Muscle of leg (tissue), 11 donors: ENCODE data around the gene SENP8. TPM values are rescaled to one million over a fixed set of nuclear protein-coding genes. Genes with fewer than 3 reads are reported as not detected.

Source experiments
- DNase-seq: peaks from one replicate; pipeline ENCODE4 v3.0.0; 2013
- H3K27ac ChIP-seq: one replicate; pipeline ENCODE4 v1.5.1; 2013; ENCODE audit warnings: mild to moderate bottlenecking, low read length, control low read depth
- H3K27me3 ChIP-seq: one replicate; pipeline ENCODE4 v1.6.1; 2013; ENCODE audit warnings: low read length; ENCODE audit not compliant: control insufficient read depth, insufficient read depth
- H3K36me3 ChIP-seq: one replicate; pipeline ENCODE4 v1.6.1; 2013; ENCODE audit warnings: low read length; ENCODE audit not compliant: control insufficient read depth, insufficient read depth
- H3K4me1 ChIP-seq: one replicate; pipeline ENCODE4 v1.6.1; 2013; ENCODE audit warnings: low read length; ENCODE audit not compliant: control insufficient read depth, insufficient read depth
- H3K4me3 ChIP-seq: one replicate; pipeline ENCODE4 v1.5.1; 2013; ENCODE audit warnings: low read length, control low read depth
- H3K9me3 ChIP-seq: replicated peaks from 2 replicates; pipeline ENCODE4 v1.6.1; 2013; ENCODE audit warnings: low read depth, low read length; ENCODE audit not compliant: control insufficient read depth
- WGBS: methylation state at CpG from one replicate; pipeline ENCODE4 v1.1.5; 2013; ENCODE audit warnings: missing lambda C conversion rate; ENCODE audit not compliant: insufficient coverage; 5-methylcytosine and 5-hydroxymethylcytosine counted together
- polyA plus RNA-seq, 8 donors: library from polyadenylated mRNA; unstranded; fragments of 120-200 nt; gene quantifications; one replicate each; pipeline versions ENCODE4 v1.2.1 to v1.2.3, GENCODE V29; 2013; ENCODE audit warnings: inconsistent platforms in 1 of 8, low replicate concordance in 1 of 8; ENCODE audit not compliant: insufficient read length in 8 of 8, insufficient read depth in 1 of 8
- total RNA-seq: library from RNA; stranded (reverse); fragments of 120-200 nt; gene quantifications from one replicate; pipeline ENCODE4 v1.2.4, GENCODE V29; 2013

Gene SENP8
- total and polyA plus RNA-seq, 9 donors, result 3.3 to 5.9 (median 4.4) TPM

DNA sequence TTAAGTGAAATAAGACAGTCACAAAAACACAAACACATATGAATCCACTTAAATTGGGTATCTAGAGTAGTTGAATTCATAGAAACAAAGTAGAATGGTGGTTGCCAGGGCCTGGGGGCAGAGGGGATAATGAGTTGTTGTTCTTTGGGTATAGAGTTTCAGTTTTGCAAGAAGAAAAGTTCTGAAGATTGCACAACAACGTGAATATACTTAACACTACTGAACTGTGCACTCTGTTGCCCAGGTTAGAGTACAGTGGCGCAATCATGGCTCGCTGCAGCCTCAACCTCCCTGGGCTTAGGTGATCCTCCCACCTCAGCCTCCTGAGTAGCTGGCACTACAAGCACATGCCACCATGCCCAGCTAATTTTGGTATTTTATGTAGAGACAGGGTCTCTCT lies 64.5 kb downstream of the SENP8 start:
- Histone ChIP-seq H3K4me1 (peaks cover 22% of the 10 kb centered on the region), H3K9me3 (no peaks in the 10 kb centered on the region), H3K27me3 (peaks cover 30% of the 10 kb centered on the region), H3K4me3 (no peak overlapping the region), H3K36me3 (no peaks in the 10 kb centered on the region), H3K27ac (no peak overlapping the region)
- no peak for DNase-seq
- WGBS, result no CpG with 5 or more reads among the region's 3 CpGs

DNA sequence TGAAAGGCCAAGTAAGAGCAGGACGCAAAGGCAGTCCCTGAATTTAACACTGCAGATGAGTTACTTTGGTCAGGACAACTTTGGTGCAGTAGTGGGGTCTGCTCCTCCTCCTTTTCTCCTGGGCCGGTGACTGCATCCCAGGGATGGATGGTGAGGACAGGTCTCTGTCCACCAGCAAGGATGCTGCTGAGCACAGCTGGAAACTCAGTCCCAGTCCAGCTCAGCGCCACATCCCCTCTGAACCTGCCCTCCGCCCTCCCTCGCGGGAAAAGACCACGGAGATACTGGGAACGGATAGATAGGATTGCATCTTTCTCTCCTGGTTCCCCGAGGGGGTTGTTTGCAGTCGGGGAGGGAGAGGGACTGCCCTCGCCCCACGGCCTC lies 65.6 kb downstream of the SENP8 start:
- no peaks in the 10 kb centered on the region for H3K36me3 ChIP-seq
- H3K27me3 ChIP-seq, result peaks cover 36% of the 10 kb centered on the region
- no peak overlapping the region for H3K27ac ChIP-seq
- no peaks in the 10 kb centered on the region for H3K9me3 ChIP-seq
- WGBS, result 42% methylated on average over 7 of the region's 12 CpGs
- H3K4me3 ChIP-seq, result no peak overlapping the region
- DNase-seq, result no peak
- peaks cover 22% of the 10 kb centered on the region for H3K4me1 ChIP-seq

DNA sequence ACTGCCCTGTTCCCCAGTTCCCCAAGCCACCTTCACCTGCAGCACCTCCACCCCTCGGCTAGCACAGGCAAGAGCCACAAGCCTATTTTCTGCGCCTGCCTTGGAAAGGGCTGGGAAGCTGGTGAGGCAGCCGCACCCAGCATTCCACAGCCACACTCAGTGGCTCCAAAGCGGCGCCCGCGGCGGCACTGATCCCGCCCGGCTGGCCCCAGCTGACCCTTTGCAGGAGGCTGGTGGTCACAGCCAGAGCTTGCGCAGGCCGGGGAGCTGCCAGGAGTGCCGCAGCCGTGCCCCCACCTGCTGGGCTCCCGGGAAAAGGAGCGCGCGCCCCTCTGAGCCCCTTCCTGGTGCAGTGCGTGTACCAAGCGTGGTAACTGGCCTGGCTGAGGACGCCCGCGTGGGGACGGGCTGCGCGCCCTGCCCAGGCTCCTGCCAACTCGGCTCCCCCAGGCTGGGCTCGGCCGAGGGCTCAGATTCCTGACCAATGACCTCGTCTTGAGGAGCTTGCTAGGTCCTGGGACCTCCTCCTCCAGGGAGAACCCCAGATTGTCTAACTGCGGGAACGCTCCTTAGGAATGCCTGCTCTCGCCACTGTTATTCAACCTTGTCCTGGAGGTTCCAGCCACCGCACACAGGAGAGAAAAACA lies 66.1 kb downstream of the SENP8 start:
- no peak for DNase-seq
- 2% methylated on average over 29 of the region's 34 CpGs for WGBS
- no peak overlapping the region for H3K4me3 ChIP-seq

DNA sequence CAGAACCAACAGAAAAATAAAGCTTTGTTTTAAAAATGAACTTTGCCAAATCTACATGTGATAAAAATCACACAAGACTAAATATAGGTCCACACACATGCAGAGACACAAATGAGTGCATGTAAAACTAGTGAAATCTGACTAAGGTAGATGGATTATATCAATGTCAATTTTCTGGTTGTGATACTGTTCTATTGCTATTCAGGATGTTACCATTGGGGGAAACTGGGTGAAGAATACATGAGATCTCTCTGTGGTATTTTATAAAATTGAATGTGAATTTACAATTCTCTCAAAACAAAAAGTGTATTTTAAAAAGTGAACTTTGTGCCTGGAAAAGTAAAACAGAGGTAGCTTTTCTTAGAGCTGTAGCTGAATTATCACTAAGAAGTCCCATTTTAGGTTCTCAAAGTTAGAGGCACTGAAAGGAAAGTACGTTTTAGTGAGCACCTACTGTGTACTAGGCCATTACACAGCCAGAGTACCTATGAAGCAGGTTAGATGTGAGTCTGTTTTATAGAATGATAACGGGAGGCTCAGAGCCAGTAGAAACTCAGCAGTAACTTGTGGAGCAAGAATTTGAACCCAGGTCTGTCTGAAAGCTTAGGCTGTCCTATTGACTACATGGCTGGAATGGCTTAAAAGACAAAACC lies 71.2 kb downstream of the SENP8 start:
- Histone ChIP-seq H3K9me3 (no peaks in the 10 kb centered on the region), H3K27me3 (peaks cover 24% of the 10 kb centered on the region), H3K4me1 (peaks cover 3% of the 10 kb centered on the region), H3K27ac (no peak overlapping the region), H3K4me3 (no peak overlapping the region), H3K36me3 (no peaks in the 10 kb centered on the region)
- DNase-seq, result no peak
- WGBS, result no CpG with 5 or more reads among the region's 2 CpGs

More for the DNA sequence above, 66.1 kb downstream of the SENP8 start:
- no peaks in the 10 kb centered on the region for H3K9me3 ChIP-seq
- peaks cover 37% of the 10 kb centered on the region for H3K27me3 ChIP-seq
- H3K27ac ChIP-seq, result no peak overlapping the region
- H3K36me3 ChIP-seq, result no peaks in the 10 kb centered on the region
- peaks cover 22% of the 10 kb centered on the region for H3K4me1 ChIP-seq

DNA sequence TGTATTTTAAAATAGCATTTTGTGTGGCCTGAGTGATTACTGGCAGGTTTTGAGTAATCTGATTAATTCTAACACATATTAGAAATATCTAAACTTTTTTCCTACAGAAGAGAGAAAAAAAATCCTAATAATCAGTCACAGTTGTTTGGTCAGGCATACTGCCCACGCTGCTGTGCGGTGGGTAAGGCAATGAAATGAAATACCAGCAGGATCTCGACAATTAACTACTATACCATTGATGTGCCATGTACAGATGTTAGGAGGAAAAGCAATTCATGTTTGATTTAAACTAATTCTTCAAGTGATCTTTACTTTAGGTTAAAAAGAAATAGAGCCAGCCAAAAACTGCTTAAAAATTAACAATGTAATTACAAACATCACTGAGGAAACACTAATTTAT lies 74.2 kb downstream of the SENP8 start:
- WGBS, result no CpG with 5 or more reads among the region's 3 CpGs
- Histone ChIP-seq H3K4me3 (no peak overlapping the region), H3K27ac (no peak overlapping the region), H3K9me3 (no peaks in the 10 kb centered on the region), H3K27me3 (peaks cover 31% of the 10 kb centered on the region), H3K4me1 (peaks cover 6% of the 10 kb centered on the region), H3K36me3 (no peaks in the 10 kb centered on the region)
- no peak for DNase-seq

Other genes with a start within 250 kb of the SENP8 start
- 63.8 TPM for gene MYO9A, start 253 bp upstream of the SENP8 start, total RNA-seq
- 10 to 100 TPM; 18.6 to 32.3 (median 28.1) TPM for gene MYO9A, start 253 bp upstream of the SENP8 start, polyA plus RNA-seq
- gene GRAMD2A, start 79.4 kb downstream of the SENP8 start, total RNA-seq, result 0.98 TPM
- gene GRAMD2A, start 79.4 kb downstream of the SENP8 start, polyA plus RNA-seq, result 1 to 10 TPM in 6 of 8 donors, under 1 TPM in 2; 0.61 to 2.8 (median 1.6) TPM
- gene PKM, start 112.8 kb downstream of the SENP8 start, total RNA-seq, result 727 TPM
- 100 to 1,000 TPM; 731 to 984 (median 848) TPM for gene PKM, start 112.8 kb downstream of the SENP8 start, polyA plus RNA-seq
- gene PARP6, start 154.2 kb downstream of the SENP8 start, total RNA-seq, result 54.7 TPM
- gene PARP6, start 154.2 kb downstream of the SENP8 start, polyA plus RNA-seq, result 10 to 100 TPM; 39.0 to 64.2 (median 50.5) TPM
- gene CELF6, start 201.8 kb downstream of the SENP8 start, total RNA-seq, result 1.2 TPM
- gene CELF6, start 201.8 kb downstream of the SENP8 start, polyA plus RNA-seq, result 1 to 10 TPM in 5 of 8 donors, under 1 TPM in 3; 0.48 to 2.6 (median 1.4) TPM